NCI-H69 (cell line): Measurements from ENCODE around the gene ERMAP.

ENCODE experiments used
- DNase-seq: peaks from one replicate; lab custom pipeline; 2025; lab: John Stamatoyannopoulos, UW

The ERMAP gene

GRCh38 chr1:42877380-42877779 lies 60.5 kb downstream of the ERMAP start:
- peak; percentile 8 for DNase-seq

GRCh38 chr1:42880384-42880783 lies 63.5 kb downstream of the ERMAP start:
- no peak for DNase-seq

GRCh38 chr1:42886046-42886739 lies 69.3 kb downstream of the ERMAP start:
- no peak for DNase-seq

GRCh38 chr1:42886800-42887199 lies 69.9 kb downstream of the ERMAP start:
- peak; percentile 26 for DNase-seq

GRCh38 chr1:42887366-42887765 lies 70.4 kb downstream of the ERMAP start:
- DNase-seq = no peak

- no peak for DNase-seq
Observed at GRCh38 chr1:42888013-42888633, 71.2 kb downstream of the ERMAP start.

- DNase-seq = no peak
Observed at GRCh38 chr1:42889264-42889663, 72.3 kb downstream of the ERMAP start.

GRCh38 chr1:42891465-42892138 lies 74.7 kb downstream of the ERMAP start:
- peak; percentile 37 for DNase-seq
